WTC11 (cell line): ENCODE data around the gene CYP4F22. TPM values are rescaled to one million over a fixed set of nuclear protein-coding genes. Genes with fewer than 3 reads are reported as not detected.

Source experiments
- ATAC-seq: fragments of 200-7000 bp; cut with Tn5 transposase; 2 replicates; pipeline ENCODE4 v1.10.0; 2021; ENCODE audit warnings: mild to moderate bottlenecking, moderate library complexity
- CTCF ChIA-PET: fragments of 300-600 bp; sonication (Branson Sonifier 250); formaldehyde crosslinking; loops from one replicate; lab custom pipeline; 2021; ENCODE audit warnings: antibody characterized with exemption; lab: Charles Lee
- POLR2A ChIA-PET: fragments of 350-600 bp; sonication (Branson Sonifier 250); formaldehyde crosslinking; loops from one replicate; lab custom pipeline; 2021; ENCODE audit warnings: antibody characterized with exemption; lab: Charles Lee
- DNase-seq: peaks from one replicate; pipeline ENCODE4 v3.0.0; 2021; ENCODE audit warnings: low spot score
- H3K27ac Mint-ChIP-seq: 2 replicates; pipeline ENCODE4 v1.8.0; 2021; ENCODE audit warnings: mixed read lengths
- H3K27me3 Mint-ChIP-seq: 2 replicates; pipeline ENCODE4 v1.8.0; 2021; ENCODE audit warnings: low read depth, mild to moderate bottlenecking, moderate library complexity, mixed read lengths
- H3K36me3 Mint-ChIP-seq: 2 replicates; pipeline ENCODE4 v1.8.0; 2021; ENCODE audit warnings: mixed read lengths
- H3K4me1 Mint-ChIP-seq: 2 replicates; pipeline ENCODE4 v1.8.0; 2022; ENCODE audit warnings: mixed read lengths
- H3K4me3 Mint-ChIP-seq: 2 replicates; pipeline ENCODE4 v1.8.0; 2021; ENCODE audit warnings: mild to moderate bottlenecking, moderate library complexity, mixed read lengths
- H3K9me3 Mint-ChIP-seq: 2 replicates; pipeline ENCODE4 v1.8.0; 2021; ENCODE audit warnings: mixed read lengths
- ATF1 ChIP-seq: sonication (generic); formaldehyde crosslinking; IDR thresholded peaks from 2 replicates; pipeline ENCODE4 v1.8.1; 2023; ENCODE audit warnings: mild to moderate bottlenecking, moderate library complexity, missing genetic modification reagents
- CBFB ChIP-seq: sonication (generic); formaldehyde crosslinking; IDR thresholded peaks from 2 replicates; pipeline ENCODE4 v1.8.1; 2022; ENCODE audit warnings: mild to moderate bottlenecking, low read depth, missing genetic modification reagents
- FOXK1 ChIP-seq: sonication (generic); formaldehyde crosslinking; IDR thresholded peaks from 2 replicates; pipeline ENCODE4 v1.8.0; 2022; ENCODE audit warnings: mild to moderate bottlenecking, moderate library complexity, missing genetic modification reagents
- FOXP1 ChIP-seq: sonication (generic); formaldehyde crosslinking; IDR thresholded peaks from 2 replicates; pipeline ENCODE4 v1.8.0; 2022; ENCODE audit warnings: missing genetic modification reagents, mild to moderate bottlenecking, moderate library complexity, borderline replicate concordance
- IRF2 ChIP-seq: sonication (generic); formaldehyde crosslinking; IDR thresholded peaks from 2 replicates; pipeline ENCODE4 v1.8.0; 2022; ENCODE audit warnings: low read depth, missing genetic modification reagents, borderline replicate concordance
- JAZF1 ChIP-seq: fragments of 250-450 bp; sonication (Bioruptor Pico); IDR thresholded peaks from 2 replicates; pipeline ENCODE4 v1.9.0; 2021; ENCODE audit warnings: moderate library complexity, mild to moderate bottlenecking, inconsistent platforms
- MYBL2 ChIP-seq: sonication (generic); formaldehyde crosslinking; IDR thresholded peaks from 2 replicates; pipeline ENCODE4 v1.8.1; 2023; ENCODE audit warnings: mild to moderate bottlenecking, moderate library complexity, missing genetic modification reagents
- NFATC4 ChIP-seq: fragments of 250-450 bp; sonication (Bioruptor Pico); IDR thresholded peaks from 2 replicates; pipeline ENCODE4 v1.9.0; 2021; ENCODE audit warnings: mild to moderate bottlenecking
- SOX15 ChIP-seq: fragments of 250-450 bp; sonication (Bioruptor Pico); IDR thresholded peaks from 2 replicates; pipeline ENCODE4 v1.9.0; 2021; ENCODE audit warnings: mild to moderate bottlenecking
- TP53 ChIP-seq: sonication (generic); formaldehyde crosslinking; IDR thresholded peaks from 2 replicates; pipeline ENCODE4 v1.8.1; 2023; ENCODE audit warnings: mild to moderate bottlenecking, missing genetic modification reagents
- ZNF121 ChIP-seq: sonication (generic); formaldehyde crosslinking; IDR thresholded peaks from 2 replicates; pipeline ENCODE4 v1.8.0; 2023; ENCODE audit warnings: missing genetic modification reagents
- ZNF138 ChIP-seq: sonication (generic); formaldehyde crosslinking; conservative IDR thresholded peaks from 2 replicates; pipeline ENCODE4 v1.8.1; 2022; ENCODE audit warnings: mild to moderate bottlenecking, moderate library complexity, missing genetic modification reagents
- total RNA-seq: library from RNA; stranded (reverse); gene quantifications from 3 replicates; pipeline ENCODE4 v1.2.3, GENCODE V29; 2021
- TF ChIP-seq, protein P1 (sequence below): fragments of 200-600 bp; IDR thresholded peaks from 2 replicates; pipeline ENCODE4 v1.8.0; 2022; ENCODE audit warnings: antibody characterized with exemption
- TF ChIP-seq, protein P2 (sequence below): sonication (generic); formaldehyde crosslinking; IDR thresholded peaks from 2 replicates; pipeline ENCODE4 v1.8.1; 2023; ENCODE audit warnings: mild to moderate bottlenecking, missing genetic modification reagents, borderline replicate concordance
- TF ChIP-seq, protein P3 (sequence below): sonication (generic); formaldehyde crosslinking; IDR thresholded peaks from 2 replicates; pipeline ENCODE4 v1.8.0; 2022; ENCODE audit warnings: mild to moderate bottlenecking, missing genetic modification reagents
- TF ChIP-seq, protein P4 (sequence below): fragments of 250-450 bp; sonication (Bioruptor Pico); IDR thresholded peaks from 2 replicates; pipeline ENCODE4 v1.8.0; 2021; ENCODE audit warnings: mild to moderate bottlenecking
- TF ChIP-seq, protein P5 (sequence below): sonication (generic); formaldehyde crosslinking; IDR thresholded peaks from 2 replicates; pipeline ENCODE4 v1.8.1; 2023; ENCODE audit warnings: mild to moderate bottlenecking, missing genetic modification reagents
- TF ChIP-seq, protein P6 (sequence below): sonication (generic); formaldehyde crosslinking; IDR thresholded peaks from 2 replicates; pipeline ENCODE4 v1.8.0; 2022; ENCODE audit warnings: mild to moderate bottlenecking, missing genetic modification reagents

The CYP4F22 gene
- total RNA-seq, 1 experiment from 2014 or later, result 1.2 TPM

GRCh38 chr19:15570420-15570819, 62.1 kb downstream of the CYP4F22 start:
- no peak overlapping the region for H3K27ac Mint-ChIP-seq
- DNase-seq (no peak), ATAC-seq (no peak)
- H3K36me3 Mint-ChIP-seq, result peaks cover 5% of the 10 kb centered on the region
- TF ChIP-seq, protein P1, sequence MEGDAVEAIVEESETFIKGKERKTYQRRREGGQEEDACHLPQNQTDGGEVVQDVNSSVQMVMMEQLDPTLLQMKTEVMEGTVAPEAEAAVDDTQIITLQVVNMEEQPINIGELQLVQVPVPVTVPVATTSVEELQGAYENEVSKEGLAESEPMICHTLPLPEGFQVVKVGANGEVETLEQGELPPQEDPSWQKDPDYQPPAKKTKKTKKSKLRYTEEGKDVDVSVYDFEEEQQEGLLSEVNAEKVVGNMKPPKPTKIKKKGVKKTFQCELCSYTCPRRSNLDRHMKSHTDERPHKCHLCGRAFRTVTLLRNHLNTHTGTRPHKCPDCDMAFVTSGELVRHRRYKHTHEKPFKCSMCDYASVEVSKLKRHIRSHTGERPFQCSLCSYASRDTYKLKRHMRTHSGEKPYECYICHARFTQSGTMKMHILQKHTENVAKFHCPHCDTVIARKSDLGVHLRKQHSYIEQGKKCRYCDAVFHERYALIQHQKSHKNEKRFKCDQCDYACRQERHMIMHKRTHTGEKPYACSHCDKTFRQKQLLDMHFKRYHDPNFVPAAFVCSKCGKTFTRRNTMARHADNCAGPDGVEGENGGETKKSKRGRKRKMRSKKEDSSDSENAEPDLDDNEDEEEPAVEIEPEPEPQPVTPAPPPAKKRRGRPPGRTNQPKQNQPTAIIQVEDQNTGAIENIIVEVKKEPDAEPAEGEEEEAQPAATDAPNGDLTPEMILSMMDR, result no peak
- TF ChIP-seq, protein P2, sequence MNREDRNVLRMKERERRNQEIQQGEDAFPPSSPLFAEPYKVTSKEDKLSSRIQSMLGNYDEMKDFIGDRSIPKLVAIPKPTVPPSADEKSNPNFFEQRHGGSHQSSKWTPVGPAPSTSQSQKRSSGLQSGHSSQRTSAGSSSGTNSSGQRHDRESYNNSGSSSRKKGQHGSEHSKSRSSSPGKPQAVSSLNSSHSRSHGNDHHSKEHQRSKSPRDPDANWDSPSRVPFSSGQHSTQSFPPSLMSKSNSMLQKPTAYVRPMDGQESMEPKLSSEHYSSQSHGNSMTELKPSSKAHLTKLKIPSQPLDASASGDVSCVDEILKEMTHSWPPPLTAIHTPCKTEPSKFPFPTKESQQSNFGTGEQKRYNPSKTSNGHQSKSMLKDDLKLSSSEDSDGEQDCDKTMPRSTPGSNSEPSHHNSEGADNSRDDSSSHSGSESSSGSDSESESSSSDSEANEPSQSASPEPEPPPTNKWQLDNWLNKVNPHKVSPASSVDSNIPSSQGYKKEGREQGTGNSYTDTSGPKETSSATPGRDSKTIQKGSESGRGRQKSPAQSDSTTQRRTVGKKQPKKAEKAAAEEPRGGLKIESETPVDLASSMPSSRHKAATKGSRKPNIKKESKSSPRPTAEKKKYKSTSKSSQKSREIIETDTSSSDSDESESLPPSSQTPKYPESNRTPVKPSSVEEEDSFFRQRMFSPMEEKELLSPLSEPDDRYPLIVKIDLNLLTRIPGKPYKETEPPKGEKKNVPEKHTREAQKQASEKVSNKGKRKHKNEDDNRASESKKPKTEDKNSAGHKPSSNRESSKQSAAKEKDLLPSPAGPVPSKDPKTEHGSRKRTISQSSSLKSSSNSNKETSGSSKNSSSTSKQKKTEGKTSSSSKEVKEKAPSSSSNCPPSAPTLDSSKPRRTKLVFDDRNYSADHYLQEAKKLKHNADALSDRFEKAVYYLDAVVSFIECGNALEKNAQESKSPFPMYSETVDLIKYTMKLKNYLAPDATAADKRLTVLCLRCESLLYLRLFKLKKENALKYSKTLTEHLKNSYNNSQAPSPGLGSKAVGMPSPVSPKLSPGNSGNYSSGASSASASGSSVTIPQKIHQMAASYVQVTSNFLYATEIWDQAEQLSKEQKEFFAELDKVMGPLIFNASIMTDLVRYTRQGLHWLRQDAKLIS (CRISPR knock-in tag), result no peak
- TF ChIP-seq FOXP1 (CRISPR knock-in tag) (no peak), FOXK1 (CRISPR knock-in tag) (no peak), ZNF121 (no peak), CBFB (CRISPR knock-in tag) (no peak), ATF1 (CRISPR knock-in tag) (no peak), ZNF138 (no peak), IRF2 (CRISPR knock-in tag) (no peak)
- TF ChIP-seq, protein P3, sequence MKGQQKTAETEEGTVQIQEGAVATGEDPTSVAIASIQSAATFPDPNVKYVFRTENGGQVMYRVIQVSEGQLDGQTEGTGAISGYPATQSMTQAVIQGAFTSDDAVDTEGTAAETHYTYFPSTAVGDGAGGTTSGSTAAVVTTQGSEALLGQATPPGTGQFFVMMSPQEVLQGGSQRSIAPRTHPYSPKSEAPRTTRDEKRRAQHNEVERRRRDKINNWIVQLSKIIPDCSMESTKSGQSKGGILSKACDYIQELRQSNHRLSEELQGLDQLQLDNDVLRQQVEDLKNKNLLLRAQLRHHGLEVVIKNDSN (CRISPR knock-in tag), result no peak
- TF ChIP-seq, protein P4, sequence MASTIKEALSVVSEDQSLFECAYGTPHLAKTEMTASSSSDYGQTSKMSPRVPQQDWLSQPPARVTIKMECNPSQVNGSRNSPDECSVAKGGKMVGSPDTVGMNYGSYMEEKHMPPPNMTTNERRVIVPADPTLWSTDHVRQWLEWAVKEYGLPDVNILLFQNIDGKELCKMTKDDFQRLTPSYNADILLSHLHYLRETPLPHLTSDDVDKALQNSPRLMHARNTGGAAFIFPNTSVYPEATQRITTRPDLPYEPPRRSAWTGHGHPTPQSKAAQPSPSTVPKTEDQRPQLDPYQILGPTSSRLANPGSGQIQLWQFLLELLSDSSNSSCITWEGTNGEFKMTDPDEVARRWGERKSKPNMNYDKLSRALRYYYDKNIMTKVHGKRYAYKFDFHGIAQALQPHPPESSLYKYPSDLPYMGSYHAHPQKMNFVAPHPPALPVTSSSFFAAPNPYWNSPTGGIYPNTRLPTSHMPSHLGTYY (CRISPR knock-in tag), result no peak
- H3K4me3 Mint-ChIP-seq, result no peak overlapping the region
- peaks cover 45% of the 10 kb centered on the region for H3K27me3 Mint-ChIP-seq
- no peaks in the 10 kb centered on the region for H3K4me1 Mint-ChIP-seq
- ChIA-PET CTCF (no interaction called here), POLR2A (no interaction called here)
- peaks cover 62% of the 10 kb centered on the region for H3K9me3 Mint-ChIP-seq

DNA sequence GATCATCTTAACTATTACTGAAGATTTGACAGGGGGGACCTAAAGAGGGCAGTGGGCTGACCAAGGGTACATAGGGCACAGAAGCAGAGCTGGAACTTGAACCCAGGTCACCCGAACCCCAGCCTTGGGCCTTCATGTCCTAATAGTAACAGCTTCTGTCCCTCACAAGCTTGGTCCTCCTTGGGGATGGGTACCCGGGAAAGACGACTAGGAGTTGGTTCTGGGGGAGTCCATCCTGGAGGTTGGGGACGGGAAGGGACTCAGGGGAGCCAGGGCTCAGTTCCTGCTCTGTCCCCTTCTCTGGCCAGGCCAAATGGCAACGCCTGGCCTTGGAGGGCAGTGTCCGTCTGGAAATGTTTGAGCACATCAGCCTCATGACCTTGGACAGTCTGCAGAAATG, 67.1 kb downstream of the CYP4F22 start:
- POLR2A ChIA-PET, result no interaction called here
- H3K9me3 Mint-ChIP-seq, result peaks cover 52% of the 10 kb centered on the region

More for the DNA sequence above, 67.1 kb downstream of the CYP4F22 start:
- TF ChIP-seq, protein P5, sequence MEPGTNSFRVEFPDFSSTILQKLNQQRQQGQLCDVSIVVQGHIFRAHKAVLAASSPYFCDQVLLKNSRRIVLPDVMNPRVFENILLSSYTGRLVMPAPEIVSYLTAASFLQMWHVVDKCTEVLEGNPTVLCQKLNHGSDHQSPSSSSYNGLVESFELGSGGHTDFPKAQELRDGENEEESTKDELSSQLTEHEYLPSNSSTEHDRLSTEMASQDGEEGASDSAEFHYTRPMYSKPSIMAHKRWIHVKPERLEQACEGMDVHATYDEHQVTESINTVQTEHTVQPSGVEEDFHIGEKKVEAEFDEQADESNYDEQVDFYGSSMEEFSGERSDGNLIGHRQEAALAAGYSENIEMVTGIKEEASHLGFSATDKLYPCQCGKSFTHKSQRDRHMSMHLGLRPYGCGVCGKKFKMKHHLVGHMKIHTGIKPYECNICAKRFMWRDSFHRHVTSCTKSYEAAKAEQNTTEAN (CRISPR knock-in tag), result no peak
- TF ChIP-seq, protein P6, sequence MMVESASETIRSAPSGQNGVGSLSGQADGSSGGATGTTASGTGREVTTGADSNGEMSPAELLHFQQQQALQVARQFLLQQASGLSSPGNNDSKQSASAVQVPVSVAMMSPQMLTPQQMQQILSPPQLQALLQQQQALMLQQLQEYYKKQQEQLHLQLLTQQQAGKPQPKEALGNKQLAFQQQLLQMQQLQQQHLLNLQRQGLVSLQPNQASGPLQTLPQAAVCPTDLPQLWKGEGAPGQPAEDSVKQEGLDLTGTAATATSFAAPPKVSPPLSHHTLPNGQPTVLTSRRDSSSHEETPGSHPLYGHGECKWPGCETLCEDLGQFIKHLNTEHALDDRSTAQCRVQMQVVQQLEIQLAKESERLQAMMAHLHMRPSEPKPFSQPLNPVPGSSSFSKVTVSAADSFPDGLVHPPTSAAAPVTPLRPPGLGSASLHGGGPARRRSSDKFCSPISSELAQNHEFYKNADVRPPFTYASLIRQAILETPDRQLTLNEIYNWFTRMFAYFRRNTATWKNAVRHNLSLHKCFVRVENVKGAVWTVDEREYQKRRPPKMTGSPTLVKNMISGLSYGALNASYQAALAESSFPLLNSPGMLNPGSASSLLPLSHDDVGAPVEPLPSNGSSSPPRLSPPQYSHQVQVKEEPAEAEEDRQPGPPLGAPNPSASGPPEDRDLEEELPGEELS (CRISPR knock-in tag), result no peak
- TF ChIP-seq NFATC4 (CRISPR knock-in tag) (no peak), MYBL2 (no peak), TP53 (CRISPR knock-in tag) (no peak), SOX15 (CRISPR knock-in tag) (no peak), JAZF1 (CRISPR knock-in tag) (no peak)
- H3K27me3 Mint-ChIP-seq, result peaks cover 25% of the 10 kb centered on the region
- DNase-seq, result no peak
- H3K27ac Mint-ChIP-seq, result no peak overlapping the region
- H3K4me3 Mint-ChIP-seq, result no peak overlapping the region
- no peak for ATAC-seq
- H3K36me3 Mint-ChIP-seq, result peaks cover 13% of the 10 kb centered on the region
- CTCF ChIA-PET, result interaction anchor here (0.6 kb wide), 1 partner anchor 535 kb away, joined by 3 read pairs; no protein-coding TSS in a partner anchor
- H3K4me1 Mint-ChIP-seq, result no peaks in the 10 kb centered on the region
